Esophagus mucosa (tissue), 1 donor: Measurements from ENCODE around the gene TTC31. TPM values are rescaled to one million over a fixed set of nuclear protein-coding genes. Genes with fewer than 3 reads are reported as not detected.

Experiments used
- ATAC-seq: fragments of 200-7000 bp; cut with Tn5 transposase; one replicate; pipeline ENCODE4 v1.9.1; 2020
- total RNA-seq: library from RNA; stranded (reverse); gene quantifications from one replicate; pipeline ENCODE4 v1.2.4, GENCODE V29; 2023
- donor health status: DM: yes; HTN: yes; CAD: no.

TTC31 gene
- total RNA-seq, 1 donor from 2014 or later = 10.5 TPM

GRCh38 chr2:74505448-74506246, 22.8 kb downstream of the TTC31 start:
- no peak for ATAC-seq

- ATAC-seq = peak; percentile 95
These were observed 24.5 kb downstream of the TTC31 start, which contains the start of gene PCGF1 for GRCh38 chr2:74507145-74507925. Gene PCGF1, minus strand, starts transcription at chr2:74507695. Its CDS starts 27 bp downstream, at chr2:74507668.

DNA sequence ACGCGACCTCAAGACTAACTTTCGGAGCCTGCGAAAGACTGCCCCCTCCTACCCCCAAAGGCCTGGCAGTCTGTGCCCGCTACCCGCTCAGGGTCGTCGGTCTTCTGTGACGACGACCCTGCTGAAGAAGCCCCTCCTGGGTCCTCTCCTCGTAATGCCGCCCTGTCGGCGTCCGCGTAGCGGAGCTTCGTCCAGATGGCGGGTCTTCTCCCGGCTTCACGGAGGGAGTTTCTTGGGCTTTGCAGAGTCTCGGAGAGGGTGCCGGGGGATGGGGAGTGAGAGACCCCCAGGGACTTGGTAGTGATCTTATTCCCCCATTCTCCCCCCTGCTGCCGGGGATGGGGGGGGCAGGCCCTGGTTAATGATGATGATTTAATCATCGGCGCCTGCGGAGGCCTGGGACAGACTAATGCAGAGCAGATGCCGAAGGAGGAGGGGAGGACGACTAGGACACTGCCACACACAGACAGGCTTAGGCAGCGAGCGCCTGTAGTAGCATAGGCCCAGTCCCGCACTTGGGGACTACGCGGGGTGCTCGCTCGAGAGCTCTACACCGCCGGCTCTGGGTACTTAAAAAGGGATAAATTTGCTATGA, 25.1 kb downstream of the TTC31 start:
- peak; percentile 27 for ATAC-seq

DNA sequence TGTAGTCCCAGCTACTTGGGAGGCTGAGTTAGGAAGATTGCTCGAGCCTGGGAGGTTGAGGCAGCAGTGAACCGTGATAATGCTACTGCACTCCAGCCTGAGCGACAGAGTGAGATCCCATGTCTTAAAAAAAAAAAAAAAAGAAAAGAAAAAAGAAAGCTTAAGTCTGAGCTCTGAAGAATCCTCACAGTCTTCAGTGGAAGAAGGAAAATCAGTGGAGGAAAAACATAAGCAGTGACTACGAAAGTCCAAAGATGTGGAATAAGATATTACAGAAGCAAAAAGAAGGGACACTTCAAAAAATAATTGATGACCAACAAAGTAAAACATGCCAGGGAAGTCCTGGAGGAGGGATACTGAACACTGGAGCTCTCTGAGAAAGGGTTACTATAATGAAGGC, 27.4 kb downstream of the TTC31 start:
- no peak for ATAC-seq

GRCh38 chr2:74511104-74511989, 28.5 kb downstream of the TTC31 start:
- no peak for ATAC-seq

GRCh38 chr2:74512744-74513604, 30.1 kb downstream of the TTC31 start:
- ATAC-seq = no peak

GRCh38 chr2:74513605-74514367, 30.9 kb downstream of the TTC31 start:
- no peak for ATAC-seq

GRCh38 chr2:74514368-74515270, 31.7 kb downstream of the TTC31 start, which contains the start of gene TLX2:
Gene TLX2, plus strand, starts transcription at chr2:74514450. Its CDS starts 357 bp downstream, at chr2:74514807.
- no peak for ATAC-seq

GRCh38 chr2:74515271-74515980, 32.5 kb downstream of the TTC31 start:
- ATAC-seq = peak; percentile 18

- peak; percentile 46 for ATAC-seq
These were observed 33.2 kb downstream of the TTC31 start for GRCh38 chr2:74515981-74516633.

DNA sequence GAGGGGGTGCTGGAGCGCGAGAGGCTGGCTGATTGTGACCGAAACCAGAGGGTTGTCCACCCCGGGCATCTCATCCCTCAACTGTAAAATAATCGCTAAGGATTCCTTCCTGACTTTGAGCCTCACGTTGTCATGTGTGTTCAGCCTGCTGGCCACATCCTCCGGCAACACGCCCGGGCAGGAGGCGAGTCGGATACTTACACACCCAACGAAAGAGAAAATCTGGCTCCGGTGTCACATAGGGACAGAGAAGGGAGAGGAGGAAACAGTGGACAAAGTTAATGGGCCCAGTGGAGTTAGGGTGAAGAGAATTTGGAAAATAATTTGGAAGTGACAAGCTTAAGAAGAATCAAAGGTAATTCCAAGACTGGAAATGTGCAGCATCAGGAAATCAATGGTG, 33.8 kb downstream of the TTC31 start:
- ATAC-seq = no peak

GRCh38 chr2:74522516-74522915, 39.6 kb downstream of the TTC31 start:
- no peak for ATAC-seq

- ATAC-seq = no peak
These were observed 41.1 kb downstream of the TTC31 start for GRCh38 chr2:74524005-74524404.

DNA sequence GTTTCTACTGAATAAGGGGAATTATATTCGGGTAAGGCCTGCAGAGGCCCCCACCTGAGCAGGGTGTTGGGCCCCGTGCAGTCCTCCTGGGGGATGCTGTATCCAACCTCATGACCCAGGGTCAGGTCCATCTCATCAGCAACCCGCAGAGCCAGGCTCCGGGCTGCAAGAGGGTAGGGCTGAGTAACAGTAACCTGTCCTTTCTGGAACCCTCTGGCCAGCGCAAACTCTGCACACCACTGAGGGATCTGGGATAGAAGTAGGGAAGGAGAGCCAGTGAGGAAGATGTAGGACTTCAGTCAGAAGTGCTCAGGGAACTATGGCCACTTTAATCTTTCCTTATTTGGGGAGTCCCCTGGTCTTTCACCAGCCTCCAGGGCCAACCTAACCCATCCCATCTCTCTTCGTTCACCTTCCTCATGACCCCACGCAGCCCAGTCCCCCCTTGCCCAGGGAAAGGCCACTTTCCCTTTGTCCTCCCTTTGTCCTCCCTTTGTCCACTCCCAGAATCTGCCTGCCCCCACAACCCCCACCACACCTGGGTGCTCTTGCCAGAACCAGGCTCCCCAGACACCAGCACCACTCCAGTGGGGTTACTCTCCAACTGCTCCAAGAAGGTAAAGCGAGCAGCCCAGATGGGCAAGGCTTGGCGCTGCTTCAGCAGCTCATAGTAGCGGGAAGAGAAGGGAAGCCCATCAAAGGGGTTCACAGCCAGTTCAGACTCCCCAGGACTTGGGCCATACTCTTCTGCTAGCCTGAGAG, 42.3 kb downstream of the TTC31 start:
- no peak for ATAC-seq

- peak; percentile 74 for ATAC-seq
These were observed 43.1 kb downstream of the TTC31 start, which contains the start of gene DQX1 for GRCh38 chr2:74525717-74526648. Gene DQX1, minus strand, starts transcription at chr2:74526231. Its CDS starts 502 bp downstream, at chr2:74525729.
